Measurements from ENCODE around the gene MLNR. TPM values are rescaled to one million over a fixed set of nuclear protein-coding genes. Genes with fewer than 3 reads are reported as not detected.
A peak's percentile ranks its signal among the peaks of the same experiment; 100 is the strongest.

Gene MLNR
- total and polyA plus RNA-seq, 9 of the 15 experiments (the other 6 are each of a cell fraction or from before 2014, with no cell fraction given) = not detected

GRCh38 chr13:49247643-49248621 is 27.8 kb downstream of the MLNR start, which contains the start of gene CDADC1:
TSS of gene CDADC1 (plus strand) at chr13:49247925. CDS start at chr13:49248038, 113 bp downstream.
- Histone ChIP-seq H3K4me1 (replicated peaks in 1 of 2; ENCODE audit: control insufficient read depth in 2 of 2, insufficient read depth in 2 of 2, low read length in 2 of 2) (peaks cover 0 to 3% of the 10 kb centered on the region in 2 experiments; a peak in 2 of 5 replicates), H3K9me3 (replicated peaks; ENCODE audit: control insufficient read depth, insufficient read depth, low read depth, low read length) (no peaks in the 10 kb centered on the region), H3K79me2 (ENCODE audit: control insufficient read depth, insufficient read depth, low read length) (peaks cover 12% of the 10 kb centered on the region; the same call in 2 of the 3 replicates), H3K27ac (ENCODE audit: extremely low read depth, low read depth, low read length) (peak within 1 kb of the TSS; percentile 80), H3K36me3 (ENCODE audit: control insufficient read depth, insufficient read depth, low read length) (peaks cover 5% of the 10 kb centered on the region; the same call in 1 of the 3 replicates), H3K4me3 (peak within 1 kb of the TSS; percentile 80), H3K9ac (ENCODE audit: insufficient read depth in 1 of 2, low read depth in 2 of 2, low read length in 2 of 2) (peak within 1 kb of the TSS; percentile 79 to 97), H3K27me3 (ENCODE audit: control insufficient read depth in 2 of 2, insufficient read depth in 2 of 2, low read length in 2 of 2) (no peaks in the 10 kb centered on the region), H4K20me1 (replicated peaks; ENCODE audit: control insufficient read depth, insufficient read depth, low read length) (no peaks in the 10 kb centered on the region), H2AFZ (ENCODE audit: low read depth, low read length) (peak within 1 kb of the TSS; percentile 93), H3K4me2 (ENCODE audit: insufficient read depth, low read length) (peak within 1 kb of the TSS; percentile 83), H3K9me1 (ENCODE audit: control insufficient read depth, insufficient read depth, low read length) (no peaks in the 10 kb centered on the region)
- CTCF ChIA-PET (ENCODE audit: low intra/inter-chr PET ratio) = no interaction called here
- peak; percentile 97 for FAIRE-seq
- intact Hi-C loops (cut with micrococcal nuclease) = no loop called here
- peak; percentile 95 for ATAC-seq
- in situ Hi-C loops (cut with MboI) = no loop called here
- POLR2A ChIA-PET = interaction anchor here (0.6 to 1.3 kb wide), 8 partner anchors 10 to 249 kb away, joined by 3 to 4 read pairs (median 3); no protein-coding TSS in a partner anchor
- BruUV-seq (replicated peaks) = TSS peak; percentile 68
- DNase-seq (ENCODE audit: extremely low read depth in 1 of 4, low spot score in 3 of 4) = peak; percentile 90 to 95 (median 92)
- 0% methylated on average over 52 of the region's 56 CpGs for WGBS (ENCODE audit: insufficient coverage, low coverage, missing lambda C conversion rate)
- no peak for TF ChIP-seq FOXJ2 (tag; IDR thresholded peaks at IDR 0.05)
- peak; percentile 68; the same call in 1 of the 2 replicates for TF ChIP-seq RB1 (IDR thresholded peaks at IDR 0.05; ENCODE audit: low read depth)
- no peak for TF ChIP-seq CBFA2T2 (conservative IDR thresholded peaks at IDR 0.05)
- no peak for TF ChIP-seq ZNF239 (CRISPR knock-in tag; IDR thresholded peaks at IDR 0.05)
- TF ChIP-seq SUPT5H (IDR thresholded peaks at IDR 0.05) = peak; percentile 78
- TF ChIP-seq E2F6 (IDR thresholded peaks at IDR 0.05; ENCODE audit: borderline replicate concordance in 1 of 2, extremely low read depth in 1 of 2, insufficient read depth in 1 of 2, insufficient read length in 1 of 2, low read depth in 1 of 2, low read length in 1 of 2, poor library complexity in 1 of 2, severe bottlenecking in 1 of 2) = no peak
- TF ChIP-seq ZBTB34 (CRISPR knock-in tag; IDR thresholded peaks at IDR 0.05) = no peak
- TF ChIP-seq MBD2 (IDR thresholded peaks at IDR 0.05; ENCODE audit: borderline replicate concordance, low read depth) = no peak
- peak; percentile 84 for TF ChIP-seq POLR2G (IDR thresholded peaks at IDR 0.05; ENCODE audit: low read depth, low read length)
- peak; percentile 96 for TF ChIP-seq ATF3 (IDR thresholded peaks at IDR 0.05)
- no peak for TF ChIP-seq ATF3 (CRISPR knock-in tag; conservative IDR thresholded peaks at IDR 0.05)
